Tibial artery (tissue), 4 donors: Measurements from ENCODE around the gene SMYD3.

Experiments used
- DNase-seq, 2 donors: peaks; one replicate each; pipeline ENCODE4 v3.0.0-alpha.2; 2019
- H3K27ac ChIP-seq, 2 donors: fragments of 200-600 bp; sonication (generic) in 1 of 2; 1 replicate in 1 of 2; 2 replicates in 1 of 2; pipeline ENCODE4 v1.5.1; 2018 to 2019; ENCODE audit warnings: mild to moderate bottlenecking in 1 of 2
- H3K27me3 ChIP-seq, 2 donors: fragments of 200-600 bp; sonication (generic) in 1 of 2; one replicate each; pipeline versions ENCODE4 v1.5.1 to v1.6.0; 2016 to 2019
- H3K36me3 ChIP-seq, 3 donors: fragments of 200-600 bp; sonication (generic) in 2 of 3; one replicate each; pipeline ENCODE4 v1.5.1; 2016 to 2019; ENCODE audit warnings: mild to moderate bottlenecking in 2 of 3
- H3K4me1 ChIP-seq, 4 donors: fragments of 200-600 bp; sonication (generic) in 2 of 4; 1 replicate in 3 of 4; 2 replicates in 1 of 4; pipeline ENCODE4 v1.5.1; 2016 to 2019
- H3K4me3 ChIP-seq, 2 donors: fragments of 200-600 bp; sonication (generic) in 1 of 2; 1 replicate in 1 of 2; 2 replicates in 1 of 2; pipeline ENCODE4 v1.5.1; 2018 to 2019; ENCODE audit warnings: mild to moderate bottlenecking in 2 of 2
- H3K9me3 ChIP-seq, 3 donors: fragments of 200-600 bp; sonication (generic) in 1 of 3; one replicate each; pipeline ENCODE4 v1.5.1; 2016 to 2019
- intact Hi-C: fragments of 100-400 bp; cut with DNase I; formaldehyde crosslinking; loops from one replicate; pipeline ENCODE4 v1.15.0; 2023; ENCODE audit warnings: low total_unique reads
- TF ChIP-seq, protein P1 (sequence below), 2 experiments: fragments of 200-600 bp in 1 of 2; fragments of 450-650 bp in 1 of 2; IDR thresholded peaks; one replicate each; pipeline ENCODE4 v1.5.1; 2017 to 2019; ENCODE audit warnings: antibody characterized with exemption in 2 of 2, mild to moderate bottlenecking in 1 of 2, moderate library complexity in 1 of 2

SMYD3 gene

DNA sequence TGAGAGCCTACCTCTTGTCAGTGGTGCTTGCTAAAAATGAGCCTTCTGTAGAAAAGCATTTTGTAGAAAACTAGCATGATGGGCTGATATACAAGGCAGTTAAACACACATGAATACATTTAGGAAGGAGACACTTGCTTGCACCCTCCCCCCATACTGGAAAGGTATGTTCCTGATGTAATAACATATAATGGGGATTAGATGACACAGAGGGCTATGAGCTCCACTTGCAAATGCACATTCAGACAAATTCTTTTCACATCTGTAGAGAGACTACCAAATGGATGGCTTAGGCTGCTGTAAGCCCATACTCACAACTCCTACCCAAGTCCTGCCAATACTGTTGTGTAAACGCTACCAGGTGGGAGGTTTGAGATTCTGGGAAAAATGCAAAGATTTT, 634.0 kb downstream of the SMYD3 start:
- DNase-seq = no peak
- Histone ChIP-seq H3K4me3 (no peak overlapping the region), H3K27me3 (no peaks in the 10 kb centered on the region), H3K36me3 (no peaks in the 10 kb centered on the region), H3K27ac (no peak overlapping the region), H3K9me3 (no peaks in the 10 kb centered on the region), H3K4me1 (no peaks in the 10 kb centered on the region)
- intact Hi-C loops = no loop called here
- TF ChIP-seq, protein P1, sequence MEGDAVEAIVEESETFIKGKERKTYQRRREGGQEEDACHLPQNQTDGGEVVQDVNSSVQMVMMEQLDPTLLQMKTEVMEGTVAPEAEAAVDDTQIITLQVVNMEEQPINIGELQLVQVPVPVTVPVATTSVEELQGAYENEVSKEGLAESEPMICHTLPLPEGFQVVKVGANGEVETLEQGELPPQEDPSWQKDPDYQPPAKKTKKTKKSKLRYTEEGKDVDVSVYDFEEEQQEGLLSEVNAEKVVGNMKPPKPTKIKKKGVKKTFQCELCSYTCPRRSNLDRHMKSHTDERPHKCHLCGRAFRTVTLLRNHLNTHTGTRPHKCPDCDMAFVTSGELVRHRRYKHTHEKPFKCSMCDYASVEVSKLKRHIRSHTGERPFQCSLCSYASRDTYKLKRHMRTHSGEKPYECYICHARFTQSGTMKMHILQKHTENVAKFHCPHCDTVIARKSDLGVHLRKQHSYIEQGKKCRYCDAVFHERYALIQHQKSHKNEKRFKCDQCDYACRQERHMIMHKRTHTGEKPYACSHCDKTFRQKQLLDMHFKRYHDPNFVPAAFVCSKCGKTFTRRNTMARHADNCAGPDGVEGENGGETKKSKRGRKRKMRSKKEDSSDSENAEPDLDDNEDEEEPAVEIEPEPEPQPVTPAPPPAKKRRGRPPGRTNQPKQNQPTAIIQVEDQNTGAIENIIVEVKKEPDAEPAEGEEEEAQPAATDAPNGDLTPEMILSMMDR (IDR thresholded peaks at IDR 0.05) = no peak

GRCh38 chr1:245872475-245872874, 634.6 kb downstream of the SMYD3 start:
- Histone ChIP-seq H3K9me3 (no peaks in the 10 kb centered on the region), H3K27me3 (no peaks in the 10 kb centered on the region), H3K36me3 (no peaks in the 10 kb centered on the region), H3K4me1 (no peaks in the 10 kb centered on the region), H3K4me3 (no peak overlapping the region), H3K27ac (no peak overlapping the region)
- DNase-seq = no peak
- TF ChIP-seq, protein P1 (IDR thresholded peaks at IDR 0.05) = no peak
- intact Hi-C loops = no loop called here

DNA sequence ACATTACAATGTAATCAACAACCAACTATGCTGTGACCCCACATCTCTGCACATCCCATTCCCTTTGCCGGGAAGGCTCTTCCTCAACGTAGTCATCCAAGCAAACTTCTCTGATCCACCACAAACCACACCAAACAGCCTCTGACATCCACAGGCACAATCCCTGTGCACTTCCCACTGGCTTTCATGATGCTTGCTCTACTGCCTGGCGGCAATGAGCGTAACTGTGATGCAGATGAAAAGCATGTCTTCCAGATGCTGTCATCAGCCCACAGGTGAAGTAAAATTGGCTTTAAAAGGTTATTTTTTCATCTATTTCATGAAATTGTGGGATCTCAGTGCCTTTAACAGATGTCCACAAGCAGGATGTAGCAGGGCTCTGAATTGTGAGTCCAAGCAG, 635.2 kb downstream of the SMYD3 start:
- Histone ChIP-seq H3K27me3 (no peaks in the 10 kb centered on the region), H3K4me3 (no peak overlapping the region), H3K9me3 (no peaks in the 10 kb centered on the region), H3K36me3 (no peaks in the 10 kb centered on the region), H3K27ac (no peak overlapping the region), H3K4me1 (no peaks in the 10 kb centered on the region)
- TF ChIP-seq, protein P1 (IDR thresholded peaks at IDR 0.05) = no peak
- intact Hi-C loops = no loop called here
- no peak for DNase-seq

DNA sequence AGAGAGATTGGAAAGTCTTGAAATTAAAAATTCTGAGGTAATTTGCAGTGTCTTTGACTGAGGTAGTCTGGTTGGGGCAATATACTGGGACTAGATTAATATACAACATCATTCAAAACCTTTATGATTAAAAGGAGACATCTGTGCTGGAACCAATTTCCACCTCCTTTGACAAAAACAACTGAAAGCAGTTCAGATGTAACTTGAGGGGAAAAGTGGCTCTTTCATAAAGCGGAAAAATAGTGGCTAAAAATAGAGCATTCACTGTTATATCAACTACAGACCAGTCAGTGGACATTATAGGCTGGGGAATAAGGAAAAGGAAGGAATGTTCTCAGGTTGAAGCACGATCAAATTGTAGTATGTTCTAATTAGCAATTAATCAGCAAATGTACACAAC, 635.9 kb downstream of the SMYD3 start:
- no peak for DNase-seq
- H3K27me3 ChIP-seq = no peaks in the 10 kb centered on the region
- TF ChIP-seq, protein P1 (IDR thresholded peaks at IDR 0.05) = no peak
- H3K4me1 ChIP-seq = no peaks in the 10 kb centered on the region
- no peak overlapping the region for H3K27ac ChIP-seq
- H3K9me3 ChIP-seq = no peaks in the 10 kb centered on the region
- intact Hi-C loops = no loop called here
- H3K36me3 ChIP-seq = no peaks in the 10 kb centered on the region
- H3K4me3 ChIP-seq = no peak overlapping the region

DNA sequence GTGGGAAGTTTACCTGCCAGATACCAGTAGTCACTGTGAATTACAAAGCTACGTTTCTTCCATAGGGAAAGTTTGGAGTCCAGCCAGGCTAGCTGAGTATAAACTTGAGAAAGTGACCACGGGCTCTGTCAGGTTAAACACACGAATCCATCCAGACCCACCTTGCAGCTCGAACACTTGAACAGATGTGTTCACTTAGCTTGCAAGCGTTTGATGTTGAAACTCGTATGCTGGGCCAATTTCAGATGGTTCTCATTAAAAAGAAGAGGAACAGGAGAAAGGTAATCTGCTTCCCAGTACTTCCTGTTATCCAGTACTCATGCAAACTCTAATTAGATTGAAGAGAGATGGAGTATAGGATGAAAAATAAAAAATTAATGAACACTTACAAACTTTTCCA, 636.4 kb downstream of the SMYD3 start:
- no peak overlapping the region for H3K4me3 ChIP-seq
- no peak for DNase-seq
- no peaks in the 10 kb centered on the region for H3K27me3 ChIP-seq
- H3K4me1 ChIP-seq = no peaks in the 10 kb centered on the region
- H3K36me3 ChIP-seq = no peaks in the 10 kb centered on the region
- intact Hi-C loops = no loop called here
- TF ChIP-seq, protein P1 (IDR thresholded peaks at IDR 0.05) = no peak
- no peak overlapping the region for H3K27ac ChIP-seq
- H3K9me3 ChIP-seq = no peaks in the 10 kb centered on the region

DNA sequence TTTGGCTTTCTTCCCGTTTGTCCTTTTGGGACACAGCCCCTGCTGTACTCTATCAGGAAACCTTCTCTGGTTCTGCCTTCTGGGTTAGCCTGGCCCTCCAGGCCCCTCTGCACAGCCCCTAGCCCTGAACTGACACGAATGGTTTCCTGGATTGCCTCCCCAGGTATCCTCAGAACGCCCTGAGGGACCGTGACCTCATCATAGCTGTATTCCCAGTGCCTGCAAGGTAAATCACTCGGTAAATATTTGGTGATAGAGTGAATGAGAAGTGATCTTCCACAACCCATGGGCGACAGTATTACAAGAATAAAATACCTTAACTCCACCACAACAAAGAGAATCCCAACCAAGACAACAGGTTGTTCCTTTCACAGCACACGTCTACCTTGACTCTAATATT, 637.2 kb downstream of the SMYD3 start:
- Histone ChIP-seq H3K9me3 (no peaks in the 10 kb centered on the region), H3K4me3 (no peak overlapping the region), H3K27me3 (no peaks in the 10 kb centered on the region), H3K27ac (no peak overlapping the region), H3K4me1 (no peaks in the 10 kb centered on the region), H3K36me3 (no peaks in the 10 kb centered on the region)
- intact Hi-C loops = no loop called here
- TF ChIP-seq, protein P1 (IDR thresholded peaks at IDR 0.05) = no peak
- no peak for DNase-seq
